Measurements from ENCODE around the gene DENND1A. TPM values are rescaled to one million over a fixed set of nuclear protein-coding genes. Genes with fewer than 3 reads are reported as not detected.
"Not testable (repeated sequence)": the region's sequence is repeated elsewhere in the genome, so short reads cannot be mapped to it uniquely, and the experiment has no call there.

DENND1A gene
- total and polyA plus RNA-seq, 4 experiments from 2014 or later = 1.4 to 14.2 (median 9.9) TPM

DNA sequence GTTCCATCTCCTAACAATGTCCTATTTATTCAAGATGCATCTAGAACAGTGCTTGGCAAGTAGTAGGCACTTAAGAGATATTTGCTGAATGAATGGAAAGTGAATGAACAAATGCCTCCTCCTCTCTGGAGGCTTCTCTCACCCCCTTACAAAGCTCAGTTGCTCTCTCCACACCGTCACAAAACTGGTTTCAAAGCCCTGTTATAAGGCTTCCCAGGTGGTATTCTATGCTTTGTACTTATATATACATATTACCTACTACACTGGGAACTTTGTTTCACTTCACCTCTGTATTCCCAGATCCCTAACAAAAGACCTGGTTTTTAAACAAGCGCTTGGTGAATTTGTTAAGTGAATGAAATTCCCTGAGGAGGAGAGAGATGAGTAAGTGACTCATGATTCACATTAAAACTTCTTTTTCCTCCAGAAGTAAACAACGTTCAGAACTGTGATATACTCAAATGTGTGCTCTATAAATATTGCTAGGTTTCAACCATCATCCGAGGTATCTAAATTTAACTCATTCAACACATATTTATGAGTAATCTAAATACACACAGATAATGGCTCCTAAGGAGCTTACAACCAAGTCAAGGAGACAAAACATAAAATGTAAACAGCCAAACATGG, 36.0 kb downstream of the DENND1A start:
- Mint-ChIP-seq H3K4me1 (peaks cover 3 to 12% (median 7%) of the 10 kb centered on the region in 4 donors), H3K4me3 (no peak overlapping the region), H3K9me3 (no peaks in the 10 kb centered on the region), H3K27ac (no peak overlapping the region), H3K27me3 (no peaks in the 10 kb centered on the region), H3K36me3 (peaks cover 1 to 12% of the 10 kb centered on the region in 2 donors)
- Histone ChIP-seq H3K27me3 (ENCODE audit: insufficient read depth, low read length) (no peaks in the 10 kb centered on the region), H3K27ac (ENCODE audit: low read depth, low read length) (no peak overlapping the region), H3K9me3 (ENCODE audit: control insufficient read depth in 1 of 2, low read length in 2 of 2) (no peaks in the 10 kb centered on the region), H3K4me3 (ENCODE audit: low read length in 2 of 2) (no peak overlapping the region), H3K36me3 (ENCODE audit: insufficient read depth, low read length) (no peaks in the 10 kb centered on the region), H3K4me1 (ENCODE audit: insufficient read depth, low read length) (no peaks in the 10 kb centered on the region)
- ChIA-PET CTCF (ENCODE audit: partially characterized antibody) (no interaction called here), POLR2A (ENCODE audit: partially characterized antibody) (no interaction called here)
- intact Hi-C loops (cut with micrococcal nuclease) = no loop called here
- no peak for DNase-seq

DNA sequence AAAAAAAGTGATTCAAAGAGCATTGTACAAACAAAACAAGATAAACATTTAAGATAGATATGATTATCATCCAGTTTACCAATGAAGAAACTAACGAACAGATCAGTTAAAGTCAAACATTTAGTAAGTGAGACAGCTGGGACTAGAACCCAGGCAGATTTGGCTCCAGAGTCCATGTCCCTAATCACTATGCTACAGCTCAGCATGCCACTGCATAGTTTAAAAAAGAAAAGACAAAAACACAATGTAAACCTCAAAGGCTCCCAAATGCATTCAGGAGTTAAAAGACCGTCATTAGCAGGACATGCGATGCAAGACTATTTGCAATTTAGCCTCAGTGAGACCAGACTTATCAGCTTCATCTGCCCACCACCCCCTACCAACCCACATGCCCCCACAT, 36.8 kb downstream of the DENND1A start:
- no peaks in the 10 kb centered on the region for H3K27me3 ChIP-seq (ENCODE audit: insufficient read depth, low read length)
- H3K36me3 ChIP-seq (ENCODE audit: insufficient read depth, low read length) = no peaks in the 10 kb centered on the region
- intact Hi-C loops (cut with micrococcal nuclease) = no loop called here
- H3K27ac ChIP-seq (ENCODE audit: low read depth, low read length) = no peak overlapping the region
- no peak overlapping the region for H3K27ac Mint-ChIP-seq
- peaks cover 2 to 16% of the 10 kb centered on the region in 2 donors for H3K36me3 Mint-ChIP-seq
- no peak for DNase-seq
- CTCF ChIA-PET (ENCODE audit: partially characterized antibody) = no interaction called here
- POLR2A ChIA-PET (ENCODE audit: partially characterized antibody) = no interaction called here
- peaks cover 3 to 9% (median 7%) of the 10 kb centered on the region in 4 donors for H3K4me1 Mint-ChIP-seq
- H3K4me3 Mint-ChIP-seq = no peak overlapping the region
- no peaks in the 10 kb centered on the region for H3K9me3 ChIP-seq (ENCODE audit: control insufficient read depth in 1 of 2, low read length in 2 of 2)
- no peaks in the 10 kb centered on the region for H3K27me3 Mint-ChIP-seq
- H3K9me3 Mint-ChIP-seq = no peaks in the 10 kb centered on the region
- no peaks in the 10 kb centered on the region for H3K4me1 ChIP-seq (ENCODE audit: insufficient read depth, low read length)
- no peak overlapping the region for H3K4me3 ChIP-seq (ENCODE audit: low read length in 2 of 2)

DNA sequence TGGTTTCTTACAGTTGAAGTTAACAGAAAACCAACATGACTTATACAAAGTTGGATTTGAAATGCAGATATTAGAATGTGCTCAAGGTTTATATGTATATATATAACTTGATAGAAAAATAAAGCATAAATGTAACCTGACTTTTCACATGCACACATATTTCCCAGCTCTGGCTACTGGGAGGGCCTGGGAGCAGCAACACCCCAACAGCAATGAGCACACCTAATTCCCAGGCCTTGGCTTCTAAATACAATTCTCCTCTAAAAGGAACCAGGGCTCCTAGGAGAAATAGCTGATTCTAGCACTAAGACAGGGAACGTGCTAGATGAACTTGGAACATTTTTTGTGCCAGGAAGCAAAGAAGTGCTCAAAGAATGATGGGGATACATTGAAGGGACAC, 42.1 kb downstream of the DENND1A start:
- peaks cover 9 to 25% of the 10 kb centered on the region in 2 donors for H3K36me3 Mint-ChIP-seq
- H3K4me3 ChIP-seq (ENCODE audit: low read length in 2 of 2) = no peak overlapping the region
- intact Hi-C loops (cut with micrococcal nuclease) = no loop called here
- no peaks in the 10 kb centered on the region for H3K9me3 ChIP-seq (ENCODE audit: control insufficient read depth in 1 of 2, low read length in 2 of 2)
- no peak overlapping the region for H3K4me3 Mint-ChIP-seq
- POLR2A ChIA-PET (ENCODE audit: partially characterized antibody) = no interaction called here
- CTCF ChIA-PET (ENCODE audit: partially characterized antibody) = no interaction called here
- H3K27ac Mint-ChIP-seq = no peak overlapping the region
- DNase-seq = no peak
- H3K27me3 ChIP-seq (ENCODE audit: insufficient read depth, low read length) = no peaks in the 10 kb centered on the region
- no peak overlapping the region for H3K27ac ChIP-seq (ENCODE audit: low read depth, low read length)
- H3K9me3 Mint-ChIP-seq = no peaks in the 10 kb centered on the region
- no peaks in the 10 kb centered on the region for H3K36me3 ChIP-seq (ENCODE audit: insufficient read depth, low read length)
- H3K4me1 ChIP-seq (ENCODE audit: insufficient read depth, low read length) = no peaks in the 10 kb centered on the region
- peaks cover 0 to 12% (median 3%) of the 10 kb centered on the region in 4 donors for H3K4me1 Mint-ChIP-seq
- no peaks in the 10 kb centered on the region for H3K27me3 Mint-ChIP-seq

DNA sequence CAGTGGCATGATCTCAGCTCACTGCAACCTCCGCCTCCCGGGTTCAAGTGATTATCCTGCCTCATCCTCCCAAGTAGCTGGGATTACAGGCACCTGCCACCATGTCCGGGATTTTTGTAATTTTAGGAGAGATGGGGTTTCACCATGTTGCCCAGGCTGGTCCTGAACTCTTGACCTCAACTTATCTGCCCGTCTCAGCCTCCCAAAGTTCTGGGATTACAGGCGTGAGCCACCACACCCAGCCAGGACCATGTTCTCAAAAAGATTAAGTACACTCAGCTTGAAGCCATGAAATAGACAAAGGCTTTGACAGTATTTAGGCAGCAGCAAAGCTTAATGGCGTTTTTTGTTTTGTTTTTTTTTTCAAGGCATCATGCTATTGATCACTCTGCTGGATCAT, 44.1 kb downstream of the DENND1A start:
- H3K27me3 Mint-ChIP-seq; H3K9me3 ChIP-seq (ENCODE audit: control insufficient read depth in 1 of 2, low read length in 2 of 2); H3K27ac Mint-ChIP-seq; CTCF ChIA-PET (ENCODE audit: partially characterized antibody); POLR2A ChIA-PET (ENCODE audit: partially characterized antibody); H3K36me3 ChIP-seq (ENCODE audit: insufficient read depth, low read length); intact Hi-C loops (cut with micrococcal nuclease); H3K27ac ChIP-seq (ENCODE audit: low read depth, low read length); H3K9me3 Mint-ChIP-seq; DNase-seq; H3K4me3 Mint-ChIP-seq; H3K4me1 ChIP-seq (ENCODE audit: insufficient read depth, low read length); H3K4me3 ChIP-seq (ENCODE audit: low read length in 2 of 2); H3K27me3 ChIP-seq (ENCODE audit: insufficient read depth, low read length): not testable (repeated sequence)
- H3K36me3 Mint-ChIP-seq = peaks cover 9 to 21% of the 10 kb centered on the region in 2 donors
- H3K4me1 Mint-ChIP-seq = peaks cover 0 to 22% (median 11%) of the 10 kb centered on the region in 4 donors

DNA sequence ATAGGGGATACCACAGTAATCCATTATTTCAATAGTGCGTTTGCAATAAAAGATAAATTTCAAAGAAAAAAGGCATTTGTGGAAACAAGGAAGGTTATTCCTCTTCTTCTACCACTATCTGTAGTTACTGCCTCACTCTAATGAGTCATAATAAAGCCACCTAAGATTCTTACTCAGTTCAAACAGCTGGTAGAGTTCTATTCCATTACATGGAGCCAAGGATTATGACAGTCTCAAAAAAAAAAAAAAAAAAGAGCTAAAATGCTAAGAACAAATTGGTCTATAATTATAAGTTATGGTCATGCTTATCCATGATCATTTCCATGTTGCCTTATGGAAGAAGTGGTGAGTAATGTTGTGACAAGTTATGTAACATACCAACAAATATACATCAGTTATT, 46.3 kb downstream of the DENND1A start:
- intact Hi-C loops (cut with micrococcal nuclease) = no loop called here
- no peak for DNase-seq
- POLR2A ChIA-PET (ENCODE audit: partially characterized antibody) = no interaction called here

DNA sequence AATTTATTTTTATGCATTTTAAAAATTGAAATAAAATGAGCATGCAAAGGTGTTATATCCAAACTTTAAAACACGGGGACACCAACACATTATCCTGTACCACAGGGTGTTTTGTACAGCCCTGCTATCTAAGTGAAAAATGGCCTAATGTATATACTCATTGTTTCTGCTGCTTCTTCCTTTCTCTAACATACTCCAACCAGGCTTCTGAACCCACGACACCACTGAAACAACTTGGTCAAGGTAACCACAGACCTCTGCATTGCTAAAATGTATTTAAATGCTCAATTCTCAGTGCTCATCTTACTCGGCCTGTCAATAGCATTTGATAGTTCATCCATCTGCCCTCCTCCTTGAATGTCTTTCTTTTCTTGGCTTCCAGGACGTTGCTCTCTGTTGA, 48.3 kb downstream of the DENND1A start:
- Histone ChIP-seq H3K27me3 (ENCODE audit: insufficient read depth, low read length) (no peaks in the 10 kb centered on the region), H3K4me1 (ENCODE audit: insufficient read depth, low read length) (no peaks in the 10 kb centered on the region), H3K27ac (ENCODE audit: low read depth, low read length) (no peak overlapping the region), H3K9me3 (ENCODE audit: control insufficient read depth in 1 of 2, low read length in 2 of 2) (no peaks in the 10 kb centered on the region), H3K4me3 (ENCODE audit: low read length in 2 of 2) (no peak overlapping the region), H3K36me3 (ENCODE audit: insufficient read depth, low read length) (no peaks in the 10 kb centered on the region)
- no peaks in the 10 kb centered on the region for H3K27me3 Mint-ChIP-seq
- peak overlapping the region in 1 of 7 donors; percentile 8 for H3K27ac Mint-ChIP-seq
- intact Hi-C loops (cut with micrococcal nuclease) = no loop called here
- peaks cover 0 to 22% (median 10%) of the 10 kb centered on the region in 4 donors for H3K4me1 Mint-ChIP-seq
- DNase-seq = no peak
- H3K4me3 Mint-ChIP-seq = no peak overlapping the region
- no peaks in the 10 kb centered on the region for H3K9me3 Mint-ChIP-seq
- CTCF ChIA-PET (ENCODE audit: partially characterized antibody) = no interaction called here
- POLR2A ChIA-PET (ENCODE audit: partially characterized antibody) = no interaction called here
- peaks cover 16% of the 10 kb centered on the region in 2 donors for H3K36me3 Mint-ChIP-seq

More for the DNA sequence above, 46.3 kb downstream of the DENND1A start:
- H3K4me3 Mint-ChIP-seq = no peak overlapping the region
- H3K9me3 Mint-ChIP-seq = no peaks in the 10 kb centered on the region
- peaks cover 13 to 16% of the 10 kb centered on the region in 2 donors for H3K36me3 Mint-ChIP-seq
- H3K27ac Mint-ChIP-seq = no peak overlapping the region
- Histone ChIP-seq H3K4me1 (ENCODE audit: insufficient read depth, low read length) (no peaks in the 10 kb centered on the region), H3K36me3 (ENCODE audit: insufficient read depth, low read length) (no peaks in the 10 kb centered on the region), H3K9me3 (ENCODE audit: control insufficient read depth in 1 of 2, low read length in 2 of 2) (no peaks in the 10 kb centered on the region), H3K27ac (ENCODE audit: low read depth, low read length) (no peak overlapping the region), H3K4me3 (ENCODE audit: low read length in 2 of 2) (no peak overlapping the region), H3K27me3 (ENCODE audit: insufficient read depth, low read length) (no peaks in the 10 kb centered on the region)
- H3K27me3 Mint-ChIP-seq = no peaks in the 10 kb centered on the region
- peaks cover 0 to 22% (median 11%) of the 10 kb centered on the region in 4 donors for H3K4me1 Mint-ChIP-seq
- CTCF ChIA-PET (ENCODE audit: partially characterized antibody) = no interaction called here

DNA sequence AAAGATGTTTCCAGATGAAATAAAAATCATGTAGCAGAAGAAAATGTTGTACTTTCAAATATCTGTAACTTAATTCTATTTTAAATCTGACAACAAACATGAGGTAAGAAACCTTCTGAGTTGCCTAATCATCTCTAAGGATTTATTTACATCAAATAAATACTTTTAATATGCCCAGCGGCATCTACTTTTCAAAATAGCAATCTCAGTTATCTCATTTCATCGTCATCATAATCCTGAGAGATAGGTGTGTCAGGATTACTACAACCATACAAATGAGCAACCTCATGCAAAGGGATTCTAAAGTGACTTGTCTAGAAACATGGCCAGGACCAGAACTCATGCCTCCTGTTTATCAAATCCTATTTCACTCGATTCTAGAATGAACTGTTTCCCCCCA, 49.5 kb downstream of the DENND1A start:
- Mint-ChIP-seq H3K27ac (peak overlapping the region in 1 of 7 donors; percentile 58), H3K9me3 (no peaks in the 10 kb centered on the region)

More for the DNA sequence above, 49.5 kb downstream of the DENND1A start:
- CTCF ChIA-PET (ENCODE audit: partially characterized antibody) = no interaction called here
- no peak for DNase-seq
- H3K27me3 ChIP-seq (ENCODE audit: insufficient read depth, low read length) = no peaks in the 10 kb centered on the region
- H3K27ac ChIP-seq (ENCODE audit: low read depth, low read length) = no peak overlapping the region
- H3K27me3 Mint-ChIP-seq = no peaks in the 10 kb centered on the region
- no peaks in the 10 kb centered on the region for H3K4me1 ChIP-seq (ENCODE audit: insufficient read depth, low read length)
- no peak overlapping the region for H3K4me3 Mint-ChIP-seq
- no peak overlapping the region for H3K4me3 ChIP-seq (ENCODE audit: low read length in 2 of 2)
- H3K4me1 Mint-ChIP-seq = peaks cover 0 to 21% (median 10%) of the 10 kb centered on the region in 4 donors
- H3K36me3 Mint-ChIP-seq = peaks cover 24 to 27% of the 10 kb centered on the region in 2 donors
- no peaks in the 10 kb centered on the region for H3K36me3 ChIP-seq (ENCODE audit: insufficient read depth, low read length)
- intact Hi-C loops (cut with micrococcal nuclease) = no loop called here
- no peaks in the 10 kb centered on the region for H3K9me3 ChIP-seq (ENCODE audit: control insufficient read depth in 1 of 2, low read length in 2 of 2)
- POLR2A ChIA-PET (ENCODE audit: partially characterized antibody) = no interaction called here
